Cardiac muscle cell (in vitro differentiated cells and primary cell): ENCODE measurements around the gene LGALS8. TPM values are rescaled to one million over a fixed set of nuclear protein-coding genes. Genes with fewer than 3 reads are reported as not detected.

Experiments used
- DNase-seq, 2 donors: peaks; one replicate each; pipeline versions ENCODE4 v3.0.0 to v3.0.0-alpha.2; 2010 to 2017; ENCODE audit warnings: low read depth in 1 of 2, low spot score in 1 of 2
- H3K27ac ChIP-seq: fragments of 200-600 bp; sonication (generic); 2 replicates; pipeline ENCODE4 v1.5.1; 2016
- H3K27me3 ChIP-seq: fragments of 200-600 bp; sonication (generic); 2 replicates; pipeline ENCODE4 v1.6.0; 2016; ENCODE audit warnings: control low read depth
- H3K36me3 ChIP-seq: fragments of 200-600 bp; sonication (generic); 2 replicates; pipeline ENCODE4 v1.5.1; 2016; ENCODE audit warnings: control low read depth
- H3K4me1 ChIP-seq: fragments of 200-600 bp; sonication (generic); 2 replicates; pipeline ENCODE4 v1.8.1; 2017; ENCODE audit warnings: low read depth, mild to moderate bottlenecking, mixed run types
- H3K4me3 ChIP-seq: fragments of 200-600 bp; sonication (generic); 2 replicates; pipeline ENCODE4 v1.5.1; 2016; ENCODE audit warnings: mild to moderate bottlenecking
- H3K9me3 ChIP-seq: fragments of 200-600 bp; sonication (generic); 2 replicates; pipeline ENCODE4 v1.5.1; 2017; ENCODE audit warnings: low read depth, mild to moderate bottlenecking, control low read depth
- CTCF ChIP-seq: IDR thresholded peaks from 2 replicates; pipeline ENCODE4 v1.5.1; 2012; ENCODE audit warnings: low read depth, mild to moderate bottlenecking, low read length
- polyA plus RNA-seq: library from polyadenylated mRNA; unstranded; fragments of >200 nt; fragmentation: Nextera tagmentation; extraction: Ambion mirVana; gene quantifications from 2 replicates; pipeline ENCODE4 v1.2.1, GENCODE V29; 2016
- total RNA-seq: library from RNA; depleted of rRNA; stranded (reverse); fragments of >200 nt; gene quantifications from 2 replicates; pipeline ENCODE4 v1.2.3, GENCODE V29; 2016

The LGALS8 gene
- total and polyA plus RNA-seq, 2 experiments from 2014 or later: 14.2 to 14.4 TPM

GRCh38 chr1:236530959-236531358 lies 7.2 kb downstream of the LGALS8 start:
- H3K36me3 ChIP-seq: no peaks in the 10 kb centered on the region

GRCh38 chr1:236532850-236533249 lies 9.1 kb downstream of the LGALS8 start:
- Histone ChIP-seq H3K4me1 (peaks cover 10% of the 10 kb centered on the region), H3K36me3 (no peaks in the 10 kb centered on the region), H3K27ac (peak overlapping the region; percentile 40), H3K4me3 (no peak overlapping the region), H3K27me3 (no peaks in the 10 kb centered on the region), H3K9me3 (no peaks in the 10 kb centered on the region)
- no peak for TF ChIP-seq CTCF
- DNase-seq: no peak

More at GRCh38 chr1:236530959-236531358, 7.2 kb downstream of the LGALS8 start:
- peaks cover 10% of the 10 kb centered on the region for H3K4me1 ChIP-seq
- no peak for DNase-seq
- H3K4me3 ChIP-seq: no peak overlapping the region
- no peak overlapping the region for H3K27ac ChIP-seq
- no peaks in the 10 kb centered on the region for H3K27me3 ChIP-seq
- no peak for TF ChIP-seq CTCF
- no peaks in the 10 kb centered on the region for H3K9me3 ChIP-seq

- Histone ChIP-seq H3K27ac (no peak overlapping the region), H3K27me3 (no peaks in the 10 kb centered on the region), H3K9me3 (no peaks in the 10 kb centered on the region), H3K4me1 (peaks cover 14% of the 10 kb centered on the region), H3K4me3 (no peak overlapping the region), H3K36me3 (no peaks in the 10 kb centered on the region)
- peak in 1 of 2 donors; percentile 44 for DNase-seq
- TF ChIP-seq CTCF: no peak
Measured at GRCh38 chr1:236534151-236534651, 10.4 kb downstream of the LGALS8 start.

DNA sequence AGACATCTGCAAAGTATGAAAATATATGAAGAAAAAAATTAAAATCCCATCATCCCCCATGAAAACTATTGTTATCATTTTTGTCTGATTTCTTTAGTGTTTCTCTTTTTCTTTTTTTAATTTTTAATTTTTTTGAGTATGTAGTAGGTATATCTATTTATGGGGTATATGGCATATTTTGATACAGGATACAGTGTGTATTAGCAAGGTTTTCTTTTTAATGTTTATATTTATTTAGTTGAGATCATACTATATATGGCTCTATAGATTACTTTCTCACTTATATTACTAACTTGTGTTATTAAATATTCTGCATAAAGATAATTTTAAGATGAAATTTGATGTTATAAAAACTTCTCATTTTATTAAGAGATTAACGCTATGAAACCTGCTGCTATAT lies 11.4 kb downstream of the LGALS8 start:
- Histone ChIP-seq H3K27ac (no peak overlapping the region), H3K4me3 (no peak overlapping the region), H3K27me3 (no peaks in the 10 kb centered on the region), H3K36me3 (no peaks in the 10 kb centered on the region), H3K4me1 (peaks cover 14% of the 10 kb centered on the region), H3K9me3 (no peaks in the 10 kb centered on the region)
- no peak for TF ChIP-seq CTCF
- DNase-seq: no peak

DNA sequence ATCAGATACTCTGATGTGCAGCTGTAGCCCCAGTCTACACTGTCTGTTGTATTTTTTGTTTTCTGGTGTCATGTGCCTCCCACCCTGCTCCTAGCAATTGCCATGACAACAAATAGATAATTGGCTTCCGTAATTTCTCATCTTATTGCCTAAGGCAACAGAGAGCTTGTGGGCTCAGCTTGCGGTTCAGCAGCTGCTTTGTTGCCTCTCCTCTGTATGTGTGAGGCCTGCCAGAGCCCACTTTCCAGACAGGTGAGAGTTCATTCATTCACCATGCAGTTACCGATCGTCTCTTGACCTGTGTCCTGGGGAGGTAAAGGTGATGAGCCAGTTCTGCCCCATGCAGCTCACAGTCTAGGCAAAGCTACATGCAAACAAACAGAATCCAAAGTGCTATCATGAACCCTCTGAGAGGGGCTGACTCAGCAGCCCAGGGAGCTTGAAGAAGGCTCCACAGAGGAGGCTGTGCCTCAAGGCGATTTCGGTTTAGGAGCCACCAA lies 11.9 kb downstream of the LGALS8 start:
- Histone ChIP-seq H3K4me3 (no peak overlapping the region), H3K4me1 (peaks cover 14% of the 10 kb centered on the region), H3K9me3 (no peaks in the 10 kb centered on the region), H3K36me3 (peaks cover 2% of the 10 kb centered on the region), H3K27me3 (no peaks in the 10 kb centered on the region), H3K27ac (no peak overlapping the region)
- no peak for DNase-seq
- TF ChIP-seq CTCF: no peak
